Osteocyte (in vitro differentiated cells): ENCODE data around the gene RHOV. TPM values are rescaled to one million over a fixed set of nuclear protein-coding genes. Genes with fewer than 3 reads are reported as not detected.

ENCODE experiments used
- DNase-seq: peaks from one replicate; pipeline ENCODE4 v3.0.0; 2021; ENCODE audit warnings: mixed read lengths; ENCODE audit not compliant: unreplicated experiment; ENCODE audit errors: extremely low spot score
- H3K27ac Mint-ChIP-seq: one replicate; pipeline ENCODE4 v1.8.0; 2021; ENCODE audit warnings: mild to moderate bottlenecking, mixed read lengths; ENCODE audit not compliant: unreplicated experiment
- H3K27me3 Mint-ChIP-seq: one replicate; pipeline ENCODE4 v1.8.0; 2021; ENCODE audit warnings: mixed read lengths; ENCODE audit not compliant: unreplicated experiment
- H3K36me3 Mint-ChIP-seq: one replicate; pipeline ENCODE4 v1.8.0; 2021; ENCODE audit warnings: mixed read lengths; ENCODE audit not compliant: unreplicated experiment
- H3K4me1 Mint-ChIP-seq: one replicate; pipeline ENCODE4 v1.8.0; 2021; ENCODE audit warnings: mixed read lengths; ENCODE audit not compliant: unreplicated experiment
- H3K4me3 Mint-ChIP-seq: one replicate; pipeline ENCODE4 v1.8.0; 2021; ENCODE audit warnings: mild to moderate bottlenecking, moderate library complexity, mixed read lengths; ENCODE audit not compliant: unreplicated experiment
- H3K9me3 Mint-ChIP-seq: one replicate; pipeline ENCODE4 v1.8.0; 2021; ENCODE audit warnings: mixed read lengths; ENCODE audit not compliant: unreplicated experiment
- CTCF ChIP-seq: fragments of 200-600 bp; sonication (generic); IDR thresholded peaks from 2 replicates; pipeline ENCODE4 v1.5.0; 2021; ENCODE audit warnings: antibody characterized with exemption, mild to moderate bottlenecking, moderate library complexity
- total RNA-seq: library from RNA; stranded (reverse); gene quantifications from 2 replicates; pipeline ENCODE4 v1.2.1, GENCODE V29; 2021

Gene RHOV
- total RNA-seq, 1 donor from 2014 or later = 0.46 TPM

GRCh38 chr15:40854161-40854560, 19.9 kb downstream of the RHOV start:
- no peaks in the 10 kb centered on the region for H3K27me3 Mint-ChIP-seq
- no peak overlapping the region for H3K27ac Mint-ChIP-seq
- H3K36me3 Mint-ChIP-seq = no peaks in the 10 kb centered on the region
- no peak for DNase-seq
- peaks cover 8% of the 10 kb centered on the region for H3K4me1 Mint-ChIP-seq
- H3K9me3 Mint-ChIP-seq = no peaks in the 10 kb centered on the region
- no peak for TF ChIP-seq CTCF
- H3K4me3 Mint-ChIP-seq = no peak overlapping the region

GRCh38 chr15:40853241-40853890, 20.7 kb downstream of the RHOV start:
- no peak for DNase-seq
- no peak overlapping the region for H3K27ac Mint-ChIP-seq
- H3K4me3 Mint-ChIP-seq = no peak overlapping the region
- no peaks in the 10 kb centered on the region for H3K36me3 Mint-ChIP-seq
- no peaks in the 10 kb centered on the region for H3K27me3 Mint-ChIP-seq
- no peaks in the 10 kb centered on the region for H3K9me3 Mint-ChIP-seq
- H3K4me1 Mint-ChIP-seq = peaks cover 8% of the 10 kb centered on the region
- TF ChIP-seq CTCF = no peak

GRCh38 chr15:40852529-40852928, 21.5 kb downstream of the RHOV start:
- Mint-ChIP-seq H3K9me3 (no peaks in the 10 kb centered on the region), H3K27ac (no peak overlapping the region), H3K36me3 (no peaks in the 10 kb centered on the region), H3K4me3 (no peak overlapping the region), H3K4me1 (peaks cover 2% of the 10 kb centered on the region), H3K27me3 (no peaks in the 10 kb centered on the region)
- TF ChIP-seq CTCF = no peak
- DNase-seq = no peak

- no peak for DNase-seq
- H3K27ac Mint-ChIP-seq = no peak overlapping the region
- no peak overlapping the region for H3K4me3 Mint-ChIP-seq
- H3K36me3 Mint-ChIP-seq = no peaks in the 10 kb centered on the region
- H3K4me1 Mint-ChIP-seq = peaks cover 3% of the 10 kb centered on the region
- H3K9me3 Mint-ChIP-seq = no peaks in the 10 kb centered on the region
- no peaks in the 10 kb centered on the region for H3K27me3 Mint-ChIP-seq
- no peak for TF ChIP-seq CTCF
Measured at GRCh38 chr15:40850576-40851112, 23.4 kb downstream of the RHOV start.

- Mint-ChIP-seq H3K36me3 (no peaks in the 10 kb centered on the region), H3K4me3 (no peak overlapping the region), H3K9me3 (no peaks in the 10 kb centered on the region), H3K4me1 (peaks cover 12% of the 10 kb centered on the region), H3K27ac (no peak overlapping the region), H3K27me3 (peaks cover 7% of the 10 kb centered on the region)
- no peak for TF ChIP-seq CTCF
- DNase-seq = no peak
Measured at GRCh38 chr15:40847223-40847961, 26.6 kb downstream of the RHOV start.
